Raji (cell line): ENCODE results near the gene ITGAV.
A peak's percentile ranks its signal among the peaks of the same experiment; 100 is the strongest.

Experiments used
- POLR2A ChIP-seq: IDR thresholded peaks from 2 replicates; pipeline ENCODE4 v1.6.1; 2011; ENCODE audit warnings: low read depth, low read length, control low read depth; ENCODE audit not compliant: insufficient read depth

Gene ITGAV

GRCh38 chr2:186589612-186590349 is at the start of gene ITGAV:
Gene ITGAV, plus strand, starts transcription at chr2:186590056. Its CDS starts 283 bp downstream, at chr2:186590339.
- peak; percentile 87 for TF ChIP-seq POLR2A

- no peak for TF ChIP-seq POLR2A
These were observed 48.9 kb upstream of the ITGAV start for GRCh38 chr2:186540941-186541340.

- TF ChIP-seq POLR2A = no peak
These were observed 47.9 kb upstream of the ITGAV start for GRCh38 chr2:186542002-186542401.

GRCh38 chr2:186543561-186544131 is 46.2 kb upstream of the ITGAV start:
- no peak for TF ChIP-seq POLR2A

- no peak for TF ChIP-seq POLR2A
These were observed 45.6 kb upstream of the ITGAV start for GRCh38 chr2:186544255-186544675.

GRCh38 chr2:186546846-186547245 is 43.0 kb upstream of the ITGAV start:
- no peak for TF ChIP-seq POLR2A

DNA sequence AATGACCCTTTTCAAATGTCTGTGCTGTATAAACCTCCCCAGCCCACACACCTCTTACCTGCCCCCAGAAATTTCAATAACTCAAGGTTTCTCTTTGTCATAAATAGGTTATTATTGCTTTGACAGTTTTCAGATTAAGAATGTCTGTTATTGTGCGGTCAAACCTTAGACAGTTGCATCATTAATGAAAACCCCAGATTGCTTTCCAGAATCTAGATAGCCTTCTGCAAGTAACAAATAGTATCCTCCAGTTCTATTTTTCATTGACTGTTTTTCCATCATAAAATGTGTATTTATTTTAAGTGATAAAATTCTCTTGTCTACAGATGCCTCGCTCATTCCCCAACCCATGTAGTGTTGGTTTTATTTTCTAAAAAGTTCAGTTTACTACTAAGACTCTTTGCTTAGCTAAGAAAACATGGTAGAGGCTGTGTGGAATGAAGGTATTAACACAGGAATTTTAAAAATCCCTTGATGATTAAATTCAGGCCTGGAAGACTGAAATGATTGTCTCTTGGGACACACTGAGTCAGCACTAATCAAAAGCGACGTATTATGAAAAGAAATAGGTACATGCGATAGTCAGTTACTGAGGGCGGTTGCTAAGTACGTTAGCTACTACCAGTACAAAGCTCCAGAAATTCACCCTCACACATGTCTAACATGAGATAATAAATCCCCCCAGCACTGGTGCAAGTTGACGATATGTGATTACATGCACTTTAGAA is 38.4 kb upstream of the ITGAV start:
- no peak for TF ChIP-seq POLR2A

- TF ChIP-seq POLR2A = no peak
These were observed 35.4 kb upstream of the ITGAV start for GRCh38 chr2:186554429-186554828.

DNA sequence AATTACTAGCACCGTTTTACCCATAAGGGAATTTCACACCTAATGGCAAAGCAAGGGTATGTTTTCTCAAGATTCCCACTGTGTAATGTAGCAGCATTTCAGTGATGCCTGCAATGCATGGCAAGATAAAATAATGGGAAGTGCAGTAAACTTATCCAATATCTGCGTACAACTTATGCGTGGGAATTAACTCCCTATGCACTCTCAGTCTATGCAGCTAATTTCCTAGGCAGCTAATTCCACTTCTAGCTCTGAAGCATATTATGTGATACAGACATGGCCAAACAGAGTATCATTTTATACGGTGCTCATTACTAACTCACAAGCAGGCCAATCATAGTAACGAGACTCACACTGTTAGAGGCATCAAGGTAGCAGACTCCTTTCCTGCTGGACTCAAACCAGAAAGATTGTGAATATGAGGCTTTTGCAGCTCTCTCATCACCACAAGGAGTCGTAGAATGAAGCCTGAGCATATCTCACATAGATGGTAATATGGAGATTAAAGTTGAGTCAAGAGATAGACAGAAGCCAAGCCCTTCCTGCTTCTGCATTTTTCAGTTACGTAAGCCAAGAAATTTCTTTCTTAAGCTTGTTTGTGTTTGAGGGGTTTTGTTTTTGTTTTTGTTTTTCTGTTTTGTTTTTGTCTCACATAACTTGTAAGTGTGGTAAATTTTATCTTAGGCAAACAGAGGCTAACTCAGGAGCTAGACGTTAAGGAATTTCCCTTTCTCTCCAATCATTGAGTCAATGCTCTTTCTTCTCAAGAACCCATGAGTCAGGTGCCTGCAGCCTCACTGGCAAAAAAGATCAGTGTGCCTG is 34.8 kb upstream of the ITGAV start:
- TF ChIP-seq POLR2A = no peak

- TF ChIP-seq POLR2A = no peak
These were observed 31.2 kb upstream of the ITGAV start for GRCh38 chr2:186558512-186559276.

- TF ChIP-seq POLR2A = no peak
These were observed 30.5 kb upstream of the ITGAV start for GRCh38 chr2:186559370-186559769.

DNA sequence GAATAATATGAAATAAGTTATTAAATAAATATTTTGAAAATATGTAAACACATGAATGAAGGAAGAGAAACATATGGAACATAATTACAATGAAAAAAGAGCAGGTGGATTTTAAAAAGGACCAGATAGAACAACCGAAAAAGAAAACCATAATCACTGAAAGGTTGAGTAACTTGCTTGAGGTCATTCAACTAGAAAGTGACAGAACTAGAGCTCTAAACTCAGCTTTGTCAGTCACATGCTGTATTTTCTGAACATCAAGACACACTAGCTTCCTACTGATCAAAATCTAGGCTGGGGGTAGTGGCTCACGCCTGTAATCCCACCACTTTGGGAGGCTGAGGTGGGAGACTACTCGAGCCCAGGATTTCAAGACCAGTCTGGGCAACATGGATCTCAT is 30.0 kb upstream of the ITGAV start:
- TF ChIP-seq POLR2A = no peak

GRCh38 chr2:186560254-186560653 is 29.6 kb upstream of the ITGAV start:
- TF ChIP-seq POLR2A = no peak

DNA sequence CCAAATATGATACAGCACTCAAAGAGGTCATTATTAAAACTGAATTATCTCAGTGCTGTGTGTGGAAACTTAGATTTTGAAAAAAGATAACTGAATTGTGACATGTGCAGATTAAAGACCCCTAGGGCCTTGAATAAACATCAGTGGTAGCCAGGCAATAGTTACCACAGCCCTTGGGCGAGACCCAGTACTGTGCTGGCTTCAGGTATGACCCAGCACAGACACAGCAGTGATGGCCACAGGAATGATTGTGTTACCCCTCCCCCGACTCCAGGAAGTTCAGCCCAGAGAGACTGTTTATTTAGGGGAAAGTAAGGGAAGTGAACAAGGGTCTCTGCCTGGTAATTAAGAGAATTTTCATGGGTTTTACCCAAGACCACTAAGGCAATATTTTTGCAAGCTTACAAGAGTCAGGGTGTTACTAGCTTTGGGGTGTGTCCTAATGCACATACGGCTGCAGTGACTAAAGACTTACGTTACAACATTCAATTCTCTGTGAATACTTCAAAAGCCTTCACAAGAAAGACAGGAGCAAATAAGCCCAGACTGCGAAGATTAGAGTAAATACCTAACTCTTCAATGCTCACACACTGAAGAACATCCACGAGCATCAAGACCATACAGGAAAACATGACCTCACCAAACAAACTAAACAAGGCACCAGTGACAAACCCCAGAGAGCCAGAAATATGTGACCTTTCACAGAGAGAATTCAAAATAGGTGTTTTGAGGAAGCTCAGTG is 28.2 kb upstream of the ITGAV start:
- TF ChIP-seq POLR2A = no peak
